GM19351 (cell line): ENCODE measurements around the gene RHOD.

Experiments
- ATAC-seq: cut with Tn5 transposase; IDR thresholded peaks from one replicate; pipeline ENCODE4 v1.9.1; 2021; ENCODE audit warnings: mild to moderate bottlenecking, moderate library complexity; ENCODE audit not compliant: unreplicated experiment

The RHOD gene

DNA sequence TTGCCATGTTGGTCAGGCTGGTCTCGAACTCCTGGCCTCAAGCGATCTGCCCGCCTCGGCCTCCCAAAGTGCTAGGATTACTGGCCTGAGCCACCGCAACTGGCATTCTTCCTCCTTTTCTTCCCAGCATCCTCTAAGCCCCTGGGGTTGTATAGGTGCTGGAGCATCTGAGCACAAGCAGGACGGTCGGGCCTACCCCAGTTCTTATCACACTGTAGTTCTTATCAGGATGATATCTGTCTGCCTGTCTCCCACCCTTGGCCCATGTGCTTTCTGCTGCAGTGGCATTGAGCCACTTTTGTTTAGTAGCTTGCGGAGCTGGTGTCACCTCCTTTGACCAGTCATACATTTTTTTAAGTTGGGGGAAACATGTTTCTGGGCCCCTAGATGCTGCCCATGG lies 1.9 kb downstream of the RHOD start:
- ATAC-seq: no peak

DNA sequence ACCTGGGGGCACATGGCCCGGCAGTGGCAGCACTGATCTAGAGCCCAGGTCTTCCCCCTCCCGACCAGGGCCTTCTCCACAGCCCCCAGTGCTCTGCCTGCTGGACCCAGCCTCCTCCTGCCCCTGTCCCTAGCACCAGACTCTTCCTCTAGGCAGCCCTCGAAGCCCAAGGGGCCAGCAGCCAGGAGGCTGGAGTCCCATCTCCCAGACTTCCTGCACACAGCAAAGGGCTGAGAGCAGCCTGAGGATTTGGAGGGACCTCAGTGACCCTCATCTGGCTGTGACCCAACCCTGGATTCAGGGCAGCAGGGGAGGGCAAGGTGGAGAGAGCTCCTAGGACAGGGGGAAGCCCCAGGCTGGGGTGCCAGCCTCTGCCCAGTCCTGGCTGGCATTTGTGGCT lies 3.0 kb downstream of the RHOD start:
- ATAC-seq: no peak

DNA sequence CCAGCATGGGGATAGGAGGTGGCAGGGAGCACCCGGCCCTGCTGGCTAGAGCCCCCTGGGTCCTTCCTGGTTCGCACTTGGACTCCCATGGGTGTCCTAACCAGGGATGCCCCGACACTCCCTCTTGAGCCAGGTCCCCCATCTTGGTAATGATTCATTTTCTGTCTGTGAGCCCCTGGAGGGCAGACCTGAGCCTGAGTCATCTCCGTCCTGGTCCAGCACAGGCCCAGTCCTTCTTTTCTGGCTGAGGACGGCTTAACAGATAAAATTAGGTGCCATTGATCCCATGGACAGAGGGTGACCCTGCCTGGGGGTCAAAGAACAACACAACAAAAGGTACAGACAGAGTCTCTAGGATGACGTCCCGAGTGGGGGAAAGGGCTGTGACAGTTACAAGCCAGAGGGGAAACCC lies 3.5 kb downstream of the RHOD start:
- no peak for ATAC-seq

DNA sequence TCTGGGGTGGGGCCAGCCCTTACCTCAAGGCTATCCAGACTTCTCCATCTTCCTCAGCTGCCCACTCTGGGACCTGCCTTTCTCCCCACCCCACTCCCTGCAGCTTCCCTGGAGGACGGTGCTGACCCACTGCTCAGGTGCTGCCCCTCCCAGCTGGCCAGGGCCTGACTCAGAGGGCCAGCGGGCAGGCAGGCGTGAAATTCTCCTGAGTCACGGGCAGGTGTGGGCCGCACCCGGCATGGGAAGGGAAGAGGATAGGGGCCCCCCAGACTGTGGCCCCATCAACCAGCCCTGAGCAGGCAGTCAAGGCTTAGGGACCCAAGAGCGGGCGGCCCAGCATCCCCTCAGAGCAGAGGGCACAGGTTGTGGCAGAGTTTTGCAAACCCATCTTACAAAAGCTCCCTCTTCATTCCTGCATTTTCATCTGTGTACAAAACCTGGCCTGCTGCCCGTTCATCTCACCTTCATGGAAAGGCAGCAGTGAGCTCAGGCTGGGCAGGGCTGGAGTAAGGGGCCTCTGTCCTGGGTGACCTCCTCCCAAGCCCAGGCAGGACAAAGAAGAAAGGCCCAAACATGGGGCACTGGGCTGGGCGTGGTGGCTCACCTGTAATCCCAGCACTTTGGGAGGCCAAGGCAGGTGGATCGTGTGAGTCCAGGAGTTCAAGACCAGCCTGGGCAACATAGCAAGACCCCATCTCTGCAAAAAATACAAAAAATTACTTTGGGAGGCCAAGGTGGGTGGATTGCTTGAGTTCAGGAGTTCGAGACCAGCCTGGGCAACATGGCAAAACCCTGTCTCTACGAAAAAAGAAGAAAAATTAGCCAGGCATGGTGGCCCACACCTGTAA lies 6.1 kb downstream of the RHOD start:
- ATAC-seq: no peak

DNA sequence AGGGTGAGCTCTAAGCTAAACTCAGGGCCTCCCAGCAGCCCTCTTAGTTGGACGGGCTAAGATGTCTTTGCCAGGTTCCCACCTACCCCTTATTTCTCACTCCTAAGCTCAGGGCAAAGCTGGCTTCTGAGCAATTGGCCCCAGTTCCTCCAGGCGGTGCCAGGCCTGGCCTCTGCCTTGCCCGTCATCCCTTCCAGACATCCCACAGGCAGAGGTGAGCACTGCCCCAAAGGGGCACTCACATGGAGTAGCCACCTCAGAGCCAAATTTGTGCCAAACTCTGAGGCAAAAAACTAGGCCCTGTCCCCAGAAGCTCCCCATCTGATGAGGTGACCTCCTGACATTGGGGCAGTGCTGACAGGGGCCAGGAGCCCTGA lies 9.7 kb downstream of the RHOD start:
- ATAC-seq: no peak

DNA sequence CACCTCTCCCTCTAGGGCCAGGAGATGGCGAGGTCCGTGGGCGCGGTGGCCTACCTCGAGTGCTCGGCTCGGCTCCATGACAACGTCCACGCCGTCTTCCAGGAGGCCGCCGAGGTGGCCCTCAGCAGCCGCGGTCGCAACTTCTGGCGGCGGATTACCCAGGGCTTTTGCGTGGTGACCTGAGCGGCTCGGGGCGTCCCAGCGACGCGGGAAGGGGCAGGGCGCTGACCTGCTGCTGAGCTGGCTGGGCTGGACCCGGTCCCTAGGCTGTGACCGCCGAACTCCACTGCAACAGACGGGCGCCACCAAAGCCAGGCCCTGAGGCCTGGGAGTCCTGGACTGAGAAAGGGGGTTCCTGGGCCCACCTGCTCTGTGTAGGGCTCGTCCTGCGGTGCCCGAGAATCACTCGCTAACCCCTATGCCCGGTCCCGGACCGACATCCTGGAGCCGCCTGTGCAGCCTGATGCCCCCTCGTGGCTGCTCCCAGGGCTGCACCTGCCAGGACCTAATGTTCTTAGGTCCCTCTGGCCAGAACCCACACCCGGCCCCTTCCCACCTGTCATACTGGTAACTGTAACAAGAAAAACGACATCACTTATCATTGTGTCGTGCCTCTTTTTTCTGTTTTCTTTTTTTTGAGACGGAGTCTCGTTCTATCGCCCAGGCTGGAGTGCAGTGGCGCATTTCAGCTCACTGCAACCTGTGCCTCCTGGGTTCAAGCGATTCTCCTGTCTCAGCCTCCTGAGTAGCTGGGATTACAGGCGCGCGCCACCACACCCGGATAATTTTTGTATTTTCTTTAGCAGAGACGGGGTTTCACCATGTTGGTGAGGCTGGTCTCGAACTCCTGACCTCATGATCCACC lies 15.0 kb downstream of the RHOD start:
- ATAC-seq: no peak

DNA sequence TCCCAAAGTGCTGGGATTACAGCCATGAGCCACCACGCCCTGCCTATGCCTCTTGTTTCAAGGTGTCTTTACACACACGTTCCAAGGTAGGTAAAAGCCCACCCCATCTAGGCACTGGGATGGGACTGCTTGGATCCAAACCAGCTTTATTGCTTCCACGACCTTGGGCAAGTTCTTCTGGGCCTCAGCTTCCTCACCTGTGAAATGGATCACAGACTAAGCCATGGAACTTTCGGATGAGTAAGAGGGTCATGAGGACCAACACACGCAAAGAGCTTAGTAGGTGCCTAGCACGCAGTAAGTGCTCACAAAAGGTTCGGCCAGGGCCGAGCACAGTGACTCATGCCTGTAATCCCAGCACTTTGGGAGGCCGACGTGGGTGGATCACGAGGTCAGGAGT lies 15.6 kb downstream of the RHOD start:
- ATAC-seq: no peak

DNA sequence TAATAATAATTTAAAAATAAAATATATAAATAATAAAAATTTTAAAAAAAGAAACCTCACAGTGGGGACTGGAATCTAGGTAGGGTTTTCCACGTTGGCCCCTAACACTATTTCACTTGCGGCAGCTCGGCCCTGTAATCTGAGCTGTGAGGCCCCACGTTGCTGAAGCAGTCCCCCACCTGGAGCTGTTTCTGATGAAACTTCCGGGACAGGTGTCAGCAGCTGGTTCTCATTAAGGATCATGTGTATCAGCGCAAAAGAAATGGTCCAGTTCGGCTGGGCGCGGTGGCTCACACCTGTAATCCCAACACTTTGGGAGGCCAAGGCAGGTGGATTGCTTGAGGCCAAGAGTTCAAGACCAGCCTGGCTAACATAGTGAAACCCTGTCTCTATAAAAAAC lies 17.3 kb downstream of the RHOD start:
- ATAC-seq: no peak

DNA sequence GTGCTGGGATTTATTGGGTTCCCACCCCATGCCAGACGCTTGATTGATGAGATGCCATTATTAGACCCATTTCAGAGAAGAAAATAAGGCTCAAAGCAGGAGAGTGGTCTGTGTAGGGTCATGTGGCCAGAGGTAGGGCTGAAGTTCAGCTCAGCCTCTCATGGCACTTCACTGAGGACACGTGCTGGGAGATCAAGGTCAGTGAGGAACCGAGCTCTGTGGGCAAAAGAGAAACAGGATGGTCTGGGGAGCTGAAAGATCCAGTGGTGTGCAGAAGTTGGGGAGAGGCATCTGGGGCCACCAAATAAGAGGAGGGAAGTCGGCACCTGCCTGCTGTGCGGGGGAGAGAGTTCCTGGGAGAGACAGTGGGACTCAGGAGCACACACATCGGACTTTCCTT lies 19.6 kb downstream of the RHOD start:
- ATAC-seq: no peak

DNA sequence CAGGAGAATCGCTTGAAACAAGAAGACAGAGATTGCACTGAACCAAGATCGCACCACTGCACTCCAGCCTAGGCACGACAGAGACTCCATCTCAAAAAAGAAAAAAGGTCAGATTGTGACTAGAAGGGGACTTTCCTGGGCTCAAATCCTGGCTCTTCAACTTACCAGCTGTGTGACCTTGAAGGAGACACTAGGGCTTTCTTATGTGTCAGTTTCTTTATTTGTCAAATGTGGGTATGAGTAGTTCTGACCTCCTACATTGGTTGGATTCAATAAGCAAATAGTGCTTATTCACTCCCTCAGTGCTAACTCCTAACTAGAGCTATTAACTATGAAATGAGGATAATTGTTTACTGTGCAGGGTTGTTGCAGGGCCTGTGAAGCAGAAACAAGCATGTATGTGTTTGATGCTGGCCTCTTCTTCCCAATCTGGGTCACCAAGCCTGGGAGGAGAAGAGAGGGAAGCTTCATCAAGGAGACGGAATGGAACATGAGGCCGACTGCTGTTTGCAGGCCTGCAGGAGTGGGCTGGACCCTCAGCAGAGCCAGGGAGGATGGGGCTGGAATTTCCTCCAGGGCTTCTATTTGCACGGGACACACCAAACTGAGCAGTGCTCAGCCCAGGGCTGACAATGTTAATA lies 22.5 kb downstream of the RHOD start:
- ATAC-seq: no peak

DNA sequence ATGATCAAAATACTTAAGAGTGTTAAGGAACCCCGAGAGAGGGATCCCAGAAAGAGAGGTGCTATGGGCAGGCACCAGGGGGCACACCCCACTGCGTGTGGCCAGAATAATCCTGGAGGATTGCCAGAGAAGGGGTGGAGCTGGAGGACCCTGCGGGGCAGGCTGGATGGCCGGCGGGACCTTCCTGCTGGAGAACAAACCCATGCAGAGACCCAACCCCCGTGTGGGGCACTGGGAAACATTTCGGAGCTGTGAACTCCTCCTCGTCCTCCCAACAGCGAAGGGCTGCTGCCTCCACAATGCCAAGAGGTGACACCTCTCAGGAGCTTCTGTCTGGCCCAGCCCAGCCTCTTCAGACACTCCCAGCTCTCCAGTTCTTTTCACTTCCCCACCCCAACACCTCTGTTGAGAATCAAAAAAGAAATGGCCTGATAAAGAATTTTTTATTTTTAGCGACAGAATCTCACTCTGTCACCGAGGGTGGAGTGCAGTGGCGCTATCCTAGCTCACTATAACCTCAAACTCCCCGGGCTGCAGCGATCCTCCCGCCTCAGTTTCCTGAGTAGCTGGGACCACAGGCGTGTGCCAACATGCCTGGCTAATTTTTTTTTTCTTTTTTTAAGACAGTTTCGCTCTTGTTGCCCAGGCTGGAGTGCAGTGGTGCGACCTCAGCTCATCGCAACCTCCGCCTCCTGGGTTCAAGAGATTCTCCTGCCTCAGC lies 25.6 kb downstream of the RHOD start:
- ATAC-seq: no peak

DNA sequence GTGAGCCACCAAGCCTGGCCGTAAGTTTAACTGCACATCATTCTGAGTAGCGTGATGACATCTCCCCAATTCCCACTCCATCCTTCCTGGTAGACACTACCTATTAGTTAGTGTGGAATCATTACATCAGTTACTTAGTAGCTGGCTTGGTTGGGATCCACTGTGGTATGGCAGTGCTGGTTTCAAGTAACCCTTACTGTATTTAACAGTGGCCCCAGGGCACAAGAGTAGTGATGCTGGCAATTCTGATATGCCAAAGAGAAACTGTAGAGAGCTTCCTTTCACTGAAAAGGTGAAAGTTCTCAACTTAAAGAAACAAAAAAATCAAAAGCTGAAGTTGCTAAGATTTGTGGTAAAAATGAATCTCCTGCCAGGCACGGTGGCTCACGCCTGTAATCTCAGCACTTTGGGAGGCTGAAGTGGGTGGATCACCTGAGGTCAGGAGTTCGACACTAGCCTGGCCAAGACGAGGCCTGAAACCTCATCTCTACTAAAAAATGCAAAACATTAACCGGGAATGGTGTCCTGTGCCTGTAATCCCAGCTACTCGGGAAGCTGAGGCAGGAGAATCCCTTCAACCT lies 27.2 kb downstream of the RHOD start:
- no peak for ATAC-seq

DNA sequence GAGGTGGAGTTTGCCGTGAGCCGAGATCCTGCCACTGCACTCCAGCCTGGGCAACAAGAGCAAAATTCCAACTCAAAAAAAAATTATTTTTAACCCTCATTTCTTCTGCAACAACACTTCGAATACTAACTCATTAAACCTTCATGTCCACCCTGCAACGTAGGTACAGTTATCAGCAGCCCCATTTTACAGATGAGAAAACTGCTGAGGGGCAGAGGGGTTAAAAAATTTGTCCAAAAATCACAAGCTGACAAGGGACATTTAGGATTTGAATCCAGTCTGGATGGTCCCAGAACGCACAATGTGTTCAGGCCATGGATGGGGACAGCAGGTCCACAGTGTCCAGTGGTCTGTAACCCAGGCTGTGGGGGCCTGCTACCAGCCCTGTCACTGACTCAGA lies 29.0 kb downstream of the RHOD start:
- ATAC-seq: no peak

DNA sequence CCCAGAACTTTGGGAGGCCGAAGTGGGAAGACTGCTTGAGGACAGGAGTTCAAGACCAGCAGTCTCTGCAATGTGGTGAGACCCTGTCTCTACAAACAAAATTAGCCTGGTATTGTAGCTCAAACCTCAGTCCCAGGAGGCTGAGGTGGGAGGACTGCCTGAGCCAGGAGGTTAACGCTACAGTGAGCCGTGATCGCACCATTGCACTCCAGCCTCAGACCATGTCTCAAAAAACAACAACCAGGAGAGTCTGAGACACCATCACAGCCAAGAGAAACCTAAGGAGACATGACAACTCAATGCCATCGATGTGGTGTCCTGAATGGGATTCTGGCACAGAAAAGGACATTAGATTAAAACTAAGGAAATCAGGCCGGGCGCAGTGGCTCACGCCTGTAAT lies 34.1 kb downstream of the RHOD start:
- no peak for ATAC-seq

DNA sequence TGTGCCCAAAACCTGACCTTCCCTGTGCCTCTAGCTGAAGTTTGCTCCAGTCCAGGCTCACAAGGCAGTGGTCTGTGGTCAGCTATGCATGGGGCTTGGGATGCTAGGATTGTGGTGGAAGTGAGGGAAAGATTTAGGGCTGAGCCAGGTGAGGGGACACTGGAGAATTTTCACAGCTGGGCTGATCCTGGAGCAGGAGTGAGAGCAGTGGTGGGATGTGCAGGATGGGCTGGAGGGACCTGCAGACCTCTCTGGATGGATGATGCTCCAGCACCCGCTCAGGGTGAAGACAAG lies 38.5 kb downstream of the RHOD start:
- ATAC-seq: no peak

DNA sequence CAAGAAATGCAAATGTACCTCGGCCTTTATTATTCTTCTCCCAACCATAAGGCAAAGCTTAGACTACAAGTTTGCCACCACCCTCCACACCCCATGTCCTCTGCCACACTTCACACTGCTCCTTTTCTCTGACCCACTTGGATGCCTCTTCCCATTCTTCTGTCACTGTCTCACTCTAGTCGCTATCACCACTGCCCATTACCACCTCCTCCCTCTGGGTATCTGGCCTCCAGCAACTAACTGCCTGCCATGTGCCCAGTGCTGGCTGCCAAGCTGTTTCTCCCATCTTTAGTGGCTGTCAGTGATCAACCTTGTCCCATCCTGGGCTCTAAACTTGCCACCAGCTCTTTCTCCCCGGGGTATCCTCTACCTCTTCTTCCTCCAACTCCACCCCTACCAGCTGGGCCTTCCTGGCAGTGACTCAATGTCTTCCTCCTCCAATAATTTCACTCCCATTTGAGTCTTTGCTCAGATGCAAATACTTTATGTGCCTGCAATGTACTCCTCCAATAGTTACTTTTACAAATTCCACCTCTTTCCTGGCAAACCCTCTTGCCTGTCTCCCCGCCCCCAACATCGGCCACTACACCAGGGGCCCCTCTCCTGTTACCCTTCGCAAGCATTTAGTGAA lies 42.3 kb downstream of the RHOD start:
- ATAC-seq: no peak

DNA sequence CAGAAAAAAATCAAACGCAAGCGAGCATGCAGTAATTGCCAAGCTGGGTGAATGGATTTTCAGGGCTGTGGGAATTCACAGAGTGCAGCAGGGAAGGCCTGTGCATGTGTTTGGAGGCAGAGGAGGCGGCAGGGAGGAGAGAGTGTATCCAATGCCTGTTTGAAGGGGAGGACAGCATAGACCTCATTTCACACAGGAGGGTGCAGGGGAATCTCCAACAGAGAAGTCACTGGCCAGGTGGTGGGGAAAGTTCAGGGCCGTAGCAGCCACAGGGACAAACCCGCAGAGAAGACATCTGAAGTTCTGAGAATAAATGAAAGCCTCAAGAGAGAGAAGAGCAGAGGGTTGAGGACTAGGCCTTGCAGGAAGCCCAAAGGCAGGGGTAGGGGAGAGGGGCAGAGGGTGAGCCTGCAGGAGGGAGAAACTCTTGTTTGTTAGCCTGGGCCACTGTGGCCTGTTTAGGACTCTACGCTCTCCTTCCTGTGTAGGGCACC lies 43.2 kb downstream of the RHOD start:
- no peak for ATAC-seq

DNA sequence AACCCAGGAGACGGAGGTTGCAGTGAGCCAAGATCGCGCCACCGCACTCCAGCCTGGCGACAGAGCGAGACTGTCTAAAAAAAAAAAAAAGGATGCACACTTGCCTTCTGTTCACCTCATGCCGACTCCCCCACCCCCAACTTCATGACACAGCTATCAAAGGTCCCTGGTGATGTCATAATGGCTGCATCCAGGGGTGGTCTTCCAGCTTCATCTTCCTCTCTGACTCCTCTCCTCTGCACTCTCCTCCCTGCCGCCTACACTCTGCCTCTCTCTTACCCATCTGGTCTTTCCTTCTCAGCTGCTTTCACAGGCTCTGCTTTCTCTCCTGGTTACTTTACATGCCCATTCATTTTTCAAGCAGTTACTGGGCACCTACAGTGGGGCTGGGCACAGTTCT lies 46.0 kb downstream of the RHOD start:
- ATAC-seq: no peak

DNA sequence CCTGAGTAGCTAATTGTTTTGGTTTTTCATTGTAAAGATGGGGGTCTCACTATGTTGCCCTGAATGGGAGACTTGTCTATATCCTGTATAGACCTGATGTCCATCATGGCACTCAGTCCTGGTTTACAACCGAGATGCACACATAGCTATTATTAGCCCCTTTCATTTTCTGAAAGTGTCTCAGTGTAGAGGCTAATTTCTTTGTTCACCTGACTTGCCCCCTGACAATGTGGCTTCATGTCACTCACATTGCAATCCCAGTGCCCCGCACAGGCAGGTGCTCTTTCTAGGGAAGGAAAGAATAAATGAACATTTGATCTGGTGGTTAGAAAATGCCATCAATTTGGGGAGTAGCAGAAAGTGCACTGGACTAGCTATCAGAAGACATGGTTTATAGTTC lies 49.3 kb downstream of the RHOD start:
- no peak for ATAC-seq

DNA sequence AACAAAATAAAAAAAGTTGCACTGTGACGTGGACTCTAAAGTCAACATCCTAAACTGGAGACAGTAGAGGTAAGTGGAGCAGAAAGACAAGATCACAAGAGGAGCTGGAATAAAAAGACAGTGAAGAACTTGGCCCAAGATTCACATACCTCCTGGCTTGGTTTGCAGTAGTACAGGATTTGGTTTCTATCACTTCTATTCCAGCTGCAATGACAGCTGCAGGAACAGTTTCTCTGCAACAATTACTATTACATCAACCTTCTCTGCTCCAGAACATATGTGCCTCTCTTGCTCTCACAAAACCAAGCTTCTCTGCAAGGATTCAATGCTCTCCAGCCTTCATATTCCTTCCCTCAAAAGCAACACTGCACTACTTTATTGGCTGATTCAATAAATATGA lies 54.6 kb downstream of the RHOD start:
- ATAC-seq: no peak
